SU-DHL-6 (cell line): ENCODE data around the gene TMEM52B.

Experiments used
- EZH2phosphoT487 ChIP-seq: fragments of 200-600 bp; sonication (generic), shearing (Covaris generic); conservative IDR thresholded peaks from 2 replicates; pipeline ENCODE4 v1.6.1; 2018; ENCODE audit warnings: mild to moderate bottlenecking, antibody characterized with exemption, low read length, moderate library complexity, mixed read lengths
- TF ChIP-seq, protein P1 (sequence below): fragments of 200-600 bp; sonication (generic); IDR thresholded peaks from one replicate; pipeline ENCODE4 v1.5.1; 2017; ENCODE audit warnings: antibody characterized with exemption, mild to moderate bottlenecking, low read length, moderate library complexity; ENCODE audit not compliant: insufficient read depth, poor library complexity, severe bottlenecking

- TF ChIP-seq, protein P1, sequence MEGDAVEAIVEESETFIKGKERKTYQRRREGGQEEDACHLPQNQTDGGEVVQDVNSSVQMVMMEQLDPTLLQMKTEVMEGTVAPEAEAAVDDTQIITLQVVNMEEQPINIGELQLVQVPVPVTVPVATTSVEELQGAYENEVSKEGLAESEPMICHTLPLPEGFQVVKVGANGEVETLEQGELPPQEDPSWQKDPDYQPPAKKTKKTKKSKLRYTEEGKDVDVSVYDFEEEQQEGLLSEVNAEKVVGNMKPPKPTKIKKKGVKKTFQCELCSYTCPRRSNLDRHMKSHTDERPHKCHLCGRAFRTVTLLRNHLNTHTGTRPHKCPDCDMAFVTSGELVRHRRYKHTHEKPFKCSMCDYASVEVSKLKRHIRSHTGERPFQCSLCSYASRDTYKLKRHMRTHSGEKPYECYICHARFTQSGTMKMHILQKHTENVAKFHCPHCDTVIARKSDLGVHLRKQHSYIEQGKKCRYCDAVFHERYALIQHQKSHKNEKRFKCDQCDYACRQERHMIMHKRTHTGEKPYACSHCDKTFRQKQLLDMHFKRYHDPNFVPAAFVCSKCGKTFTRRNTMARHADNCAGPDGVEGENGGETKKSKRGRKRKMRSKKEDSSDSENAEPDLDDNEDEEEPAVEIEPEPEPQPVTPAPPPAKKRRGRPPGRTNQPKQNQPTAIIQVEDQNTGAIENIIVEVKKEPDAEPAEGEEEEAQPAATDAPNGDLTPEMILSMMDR: no peak
- no peak for TF ChIP-seq EZH2phosphoT487
Observed at GRCh38 chr12:10191865-10192264, 13.0 kb downstream of the TMEM52B start.
